Neural cell (in vitro differentiated cells): ENCODE data around the gene MICAL2. TPM values are rescaled to one million over a fixed set of nuclear protein-coding genes. Genes with fewer than 3 reads are reported as not detected.

Experiments
- H2AFZ ChIP-seq: fragments of 200-600, 300-800 bp; sonication (generic), shearing (Covaris generic); 2 replicates; pipeline ENCODE4 v1.6.0; 2014; ENCODE audit warnings: low read depth, mild to moderate bottlenecking, antibody characterized with exemption, low read length, moderate library complexity
- H3F3A ChIP-seq: fragments of 200-600 bp; shearing (Covaris generic); 2 replicates; pipeline ENCODE4 v1.6.1; 2016; ENCODE audit warnings: mild to moderate bottlenecking, moderate library complexity, mixed read lengths, antibody characterized with exemption, low read length; ENCODE audit not compliant: insufficient read depth, poor library complexity, severe bottlenecking
- H3K27ac ChIP-seq: fragments of 200-600, 300-800 bp; sonication (generic), shearing (Covaris generic); 2 replicates; pipeline ENCODE4 v1.5.1; 2014; ENCODE audit warnings: mild to moderate bottlenecking, low read length, moderate library complexity
- H3K27me3 ChIP-seq: fragments of 300-800, 200-600 bp; sonication (generic), shearing (Covaris generic); 2 replicates; pipeline ENCODE4 v1.6.0; 2014; ENCODE audit warnings: mild to moderate bottlenecking, low read depth, low read length, moderate library complexity; ENCODE audit not compliant: insufficient read depth
- H3K36me3 ChIP-seq: fragments of 300-800, 200-600 bp; sonication (generic), shearing (Covaris generic); 2 replicates; pipeline ENCODE4 v1.5.1; 2014; ENCODE audit warnings: mild to moderate bottlenecking, antibody characterized with exemption, low read length, moderate library complexity; ENCODE audit not compliant: insufficient read depth
- H3K4me2 ChIP-seq: fragments of 300-800, 200-600 bp; sonication (generic), shearing (Covaris generic); 2 replicates; pipeline ENCODE4 v1.6.0; 2014; ENCODE audit warnings: mild to moderate bottlenecking, low read length
- H3K4me3 ChIP-seq: fragments of 300-800, 200-600 bp; sonication (generic), shearing (Covaris generic); 2 replicates; pipeline ENCODE4 v1.5.1; 2014; ENCODE audit warnings: mild to moderate bottlenecking, low read length, moderate library complexity
- H3K79me2 ChIP-seq: fragments of 200-600 bp; shearing (Covaris generic); replicated peaks from 2 replicates; pipeline ENCODE4 v1.6.0; 2014; ENCODE audit warnings: mild to moderate bottlenecking, low read length, moderate library complexity; ENCODE audit not compliant: insufficient read depth
- H3K9ac ChIP-seq: fragments of 300-800, 200-600 bp; sonication (generic), shearing (Covaris generic); 2 replicates; pipeline ENCODE4 v1.6.1; 2016; ENCODE audit warnings: mild to moderate bottlenecking, low read length, mixed read lengths
- H3K9me2 ChIP-seq: fragments of 200-600 bp; shearing (Covaris generic); 2 replicates; pipeline ENCODE4 v1.6.1; 2016; ENCODE audit warnings: mild to moderate bottlenecking, low read length, mixed read lengths; ENCODE audit not compliant: insufficient read depth
- H3K9me3 ChIP-seq: fragments of 200-600, 300-800 bp; sonication (generic), shearing (Covaris generic); 2 replicates; pipeline ENCODE4 v1.6.1; 2016; ENCODE audit warnings: mild to moderate bottlenecking, mixed run types, low read length, moderate library complexity, mixed read lengths
- H4K20me1 ChIP-seq: fragments of 200-600 bp; shearing (Covaris generic); 2 replicates; pipeline ENCODE4 v1.6.1; 2016; ENCODE audit warnings: mild to moderate bottlenecking, mixed run types; ENCODE audit not compliant: insufficient read depth
- CTCF ChIP-seq: fragments of 450-650 bp; IDR thresholded peaks from 2 replicates; pipeline ENCODE4 v1.5.1; 2014; ENCODE audit warnings: antibody characterized with exemption, mild to moderate bottlenecking, moderate library complexity; ENCODE audit not compliant: poor library complexity, severe bottlenecking
- EP300 ChIP-seq: fragments of 450-650 bp; conservative IDR thresholded peaks from 2 replicates; pipeline ENCODE4 v1.6.1; 2014; ENCODE audit warnings: antibody characterized with exemption, mild to moderate bottlenecking, moderate library complexity; ENCODE audit not compliant: poor library complexity, severe bottlenecking
- EZH2 ChIP-seq: fragments of 200-600, 300-800 bp; shearing (Covaris generic), sonication (generic); IDR thresholded peaks from 2 replicates; pipeline ENCODE4 v1.6.1; 2014; ENCODE audit warnings: antibody characterized with exemption, low read length, borderline replicate concordance, mild to moderate bottlenecking; ENCODE audit not compliant: insufficient read depth, poor library complexity, severe bottlenecking
- MXI1 ChIP-seq: fragments of 450-650 bp; conservative IDR thresholded peaks from 2 replicates; pipeline ENCODE4 v1.6.1; 2014; ENCODE audit warnings: antibody characterized with exemption, mild to moderate bottlenecking; ENCODE audit not compliant: poor library complexity, severe bottlenecking
- POLR2AphosphoS5 ChIP-seq: IDR thresholded peaks from 2 replicates; pipeline ENCODE4 v1.6.1; 2012
- RAD21 ChIP-seq: fragments of 450-650 bp; conservative IDR thresholded peaks from 2 replicates; pipeline ENCODE4 v1.6.1; 2014; ENCODE audit warnings: antibody characterized with exemption, mild to moderate bottlenecking, moderate library complexity
- REST ChIP-seq: IDR thresholded peaks from 2 replicates; pipeline ENCODE4 v1.6.1; 2012; ENCODE audit warnings: borderline replicate concordance
- SMC3 ChIP-seq: fragments of 450-650 bp; conservative IDR thresholded peaks from 2 replicates; pipeline ENCODE4 v1.6.1; 2014; ENCODE audit warnings: antibody characterized with exemption, mild to moderate bottlenecking, moderate library complexity; ENCODE audit not compliant: poor library complexity
- TAF1 ChIP-seq: IDR thresholded peaks from 2 replicates; pipeline ENCODE4 v1.6.1; 2012; ENCODE audit warnings: low read depth
- polyA plus RNA-seq: library from polyadenylated mRNA; depleted of rRNA; stranded (reverse); fragments of >200 nt; gene quantifications from 2 replicates; pipeline ENCODE4 v1.2.3, GENCODE V29; 2014

Gene MICAL2
- polyA plus RNA-seq, 1 donor from 2014 or later: 2.2 TPM

- no peak overlapping the region for H2AFZ ChIP-seq
- no peak overlapping the region for H3K27ac ChIP-seq
- no peaks in the 10 kb centered on the region for H3K9me3 ChIP-seq
- no peaks in the 10 kb centered on the region for H3K79me2 ChIP-seq
- peaks cover 29% of the 10 kb centered on the region for H3K27me3 ChIP-seq
- TF ChIP-seq REST (no peak), SMC3 (no peak), CTCF (no peak), EZH2 (no peak), EP300 (no peak), MXI1 (no peak), POLR2AphosphoS5 (no peak), RAD21 (no peak), TAF1 (no peak)
- H4K20me1 ChIP-seq: no peaks in the 10 kb centered on the region
- no peak overlapping the region for H3K9ac ChIP-seq
- H3K9me2 ChIP-seq: no peaks in the 10 kb centered on the region
- no peak overlapping the region for H3K4me2 ChIP-seq
- no peak overlapping the region for H3K4me3 ChIP-seq
- H3F3A ChIP-seq: no peaks in the 10 kb centered on the region
- H3K36me3 ChIP-seq: no peaks in the 10 kb centered on the region
These were observed 2.9 kb downstream of the MICAL2 start for GRCh38 chr11:12113294-12113693.

GRCh38 chr11:12114193-12115033, 4.0 kb downstream of the MICAL2 start:
- H3K79me2 ChIP-seq: no peaks in the 10 kb centered on the region
- TF ChIP-seq SMC3 (no peak), REST (no peak), EP300 (no peak), TAF1 (no peak), RAD21 (no peak), EZH2 (no peak), CTCF (no peak)
- no peak overlapping the region for H2AFZ ChIP-seq
- no peak overlapping the region for H3K27ac ChIP-seq
- no peaks in the 10 kb centered on the region for H3K9me3 ChIP-seq
- no peak overlapping the region for H3K4me2 ChIP-seq
- no peak overlapping the region for H3K4me3 ChIP-seq
- no peaks in the 10 kb centered on the region for H3K36me3 ChIP-seq
- no peaks in the 10 kb centered on the region for H3F3A ChIP-seq
- H3K27me3 ChIP-seq: peaks cover 29% of the 10 kb centered on the region
- no peaks in the 10 kb centered on the region for H4K20me1 ChIP-seq
- no peak overlapping the region for H3K9ac ChIP-seq
- H3K9me2 ChIP-seq: no peaks in the 10 kb centered on the region
